HG03521 (cell line): Measurements from ENCODE around the gene PARD3.
"Not testable (repeated sequence)": the region's sequence is repeated elsewhere in the genome, so short reads cannot be mapped to it uniquely, and the experiment has no call there.

Source experiments
- ATAC-seq: cut with Tn5 transposase; IDR thresholded peaks from one replicate; pipeline ENCODE4 v1.9.1; 2021; ENCODE audit warnings: mild to moderate bottlenecking, moderate library complexity; ENCODE audit not compliant: unreplicated experiment

PARD3 gene

GRCh38 chr10:34290412-34291081 is 524.5 kb downstream of the PARD3 start:
- no peak for ATAC-seq

- no peak for ATAC-seq
These were observed 526.5 kb downstream of the PARD3 start for GRCh38 chr10:34288634-34289033.

- ATAC-seq: no peak
These were observed 528.9 kb downstream of the PARD3 start for GRCh38 chr10:34286136-34286739.

- ATAC-seq: no peak
These were observed 533.2 kb downstream of the PARD3 start for GRCh38 chr10:34281661-34282582.

GRCh38 chr10:34280599-34281374 is 534.3 kb downstream of the PARD3 start:
- ATAC-seq: no peak

- ATAC-seq: no peak
These were observed 539.4 kb downstream of the PARD3 start for GRCh38 chr10:34275626-34276130.

- no peak for ATAC-seq
These were observed 540.2 kb downstream of the PARD3 start for GRCh38 chr10:34274906-34275305.

GRCh38 chr10:34273340-34273739 is 541.8 kb downstream of the PARD3 start:
- ATAC-seq: no peak

GRCh38 chr10:34272316-34272715 is 542.8 kb downstream of the PARD3 start:
- ATAC-seq: no peak

GRCh38 chr10:34268410-34268809 is 546.7 kb downstream of the PARD3 start:
- ATAC-seq: not testable (repeated sequence)

- ATAC-seq: no peak
These were observed 552.1 kb downstream of the PARD3 start for GRCh38 chr10:34262985-34263384.

- no peak for ATAC-seq
These were observed 554.2 kb downstream of the PARD3 start for GRCh38 chr10:34260904-34261303.

GRCh38 chr10:34256216-34256615 is 558.9 kb downstream of the PARD3 start:
- no peak for ATAC-seq

GRCh38 chr10:34255035-34255434 is 560.1 kb downstream of the PARD3 start:
- ATAC-seq: no peak

GRCh38 chr10:34254596-34254995 is 560.5 kb downstream of the PARD3 start:
- peak; percentile 81 for ATAC-seq

- no peak for ATAC-seq
These were observed 563.0 kb downstream of the PARD3 start for GRCh38 chr10:34252111-34252510.

GRCh38 chr10:34251177-34251576 is 563.9 kb downstream of the PARD3 start:
- no peak for ATAC-seq

- no peak for ATAC-seq
These were observed 564.4 kb downstream of the PARD3 start for GRCh38 chr10:34250722-34251121.

GRCh38 chr10:34249634-34250033 is 565.5 kb downstream of the PARD3 start:
- ATAC-seq: no peak

- no peak for ATAC-seq
These were observed 567.5 kb downstream of the PARD3 start for GRCh38 chr10:34247560-34247959.
